CD14-positive monocyte (primary cell): Measurements from ENCODE around the gene CFL1. TPM values are rescaled to one million over a fixed set of nuclear protein-coding genes. Genes with fewer than 3 reads are reported as not detected.

ENCODE experiments used
- DNase-seq, 3 donors: peaks; one replicate each; pipeline ENCODE4 v3.0.0-alpha.2; 2011 to 2022
- H2AFZ ChIP-seq: 2 replicates; pipeline ENCODE4 v1.6.0; 2012; ENCODE audit warnings: mild to moderate bottlenecking, low read depth, low read length, inconsistent platforms; ENCODE audit not compliant: insufficient read depth, poor library complexity, severe bottlenecking
- H3K27ac ChIP-seq, 2 donors: 1 replicate in 1 of 2; 2 replicates in 1 of 2; pipeline ENCODE4 v1.5.1; 2012 to 2013; ENCODE audit warnings: low read length in 2 of 2, control low read depth in 1 of 2, inconsistent platforms in 1 of 2, low read depth in 1 of 2, mild to moderate bottlenecking in 1 of 2
- H3K27me3 ChIP-seq, 2 donors: one replicate each; pipeline versions ENCODE4 v1.6.0 to v1.6.1; 2011 to 2013; ENCODE audit warnings: low read length in 2 of 2; ENCODE audit not compliant: control insufficient read depth in 2 of 2, insufficient read depth in 2 of 2
- H3K36me3 ChIP-seq, 2 donors: replicated peaks in 1 of 2; 1 replicate in 1 of 2; 2 replicates in 1 of 2; pipeline versions ENCODE4 v1.5.1 to v1.6.1; 2012 to 2013; ENCODE audit warnings: low read length in 2 of 2, control low read depth in 1 of 2, inconsistent platforms in 1 of 2, mild to moderate bottlenecking in 1 of 2; ENCODE audit not compliant: insufficient read depth in 2 of 2, control insufficient read depth in 1 of 2
- H3K4me1 ChIP-seq, 2 donors: 1 replicate in 1 of 2; 2 replicates in 1 of 2; pipeline versions ENCODE4 v1.5.1 to v1.6.1; 2012 to 2013; ENCODE audit warnings: low read length in 2 of 2, control low read depth in 1 of 2, inconsistent platforms in 1 of 2, mild to moderate bottlenecking in 1 of 2, moderate library complexity in 1 of 2; ENCODE audit not compliant: insufficient read depth in 2 of 2, control insufficient read depth in 1 of 2
- H3K4me2 ChIP-seq: replicated peaks from 2 replicates; pipeline ENCODE3; 2012; ENCODE audit warnings: low read length, moderate library complexity, mild to moderate bottlenecking; ENCODE audit not compliant: poor library complexity, severe bottlenecking; ENCODE audit errors: extremely low read depth
- H3K4me3 ChIP-seq, 3 experiments: fragments of 200-600 bp in 1 of 3; sonication (generic) in 1 of 3; replicated peaks in 1 of 3; 1 replicate in 2 of 3; 2 replicates in 1 of 3; pipeline ENCODE4 v1.5.1; 2011 to 2013; ENCODE audit warnings: low read length in 3 of 3, mild to moderate bottlenecking in 3 of 3, control low read depth in 2 of 3, low read depth in 2 of 3, inconsistent platforms in 1 of 3, moderate library complexity in 1 of 3
- H3K79me2 ChIP-seq: 2 replicates; pipeline ENCODE4 v1.6.0; 2012; ENCODE audit warnings: mild to moderate bottlenecking, control low read depth, inconsistent platforms, low read length, moderate library complexity; ENCODE audit not compliant: insufficient read depth
- H3K9ac ChIP-seq: 2 replicates; pipeline ENCODE4 v1.6.0; 2017; ENCODE audit warnings: low read length, mild to moderate bottlenecking; ENCODE audit not compliant: insufficient read depth, poor library complexity, severe bottlenecking
- H3K9me3 ChIP-seq, 2 donors: replicated peaks in 1 of 2; 1 replicate in 1 of 2; 2 replicates in 1 of 2; pipeline versions ENCODE4 v1.5.1 to v1.6.1; 2012 to 2013; ENCODE audit warnings: low read length in 2 of 2, control low read depth in 1 of 2; ENCODE audit not compliant: control insufficient read depth in 1 of 2, insufficient read depth in 1 of 2
- H4K20me1 ChIP-seq: 2 replicates; pipeline ENCODE4 v1.6.0; 2012; ENCODE audit warnings: mild to moderate bottlenecking, low read length, control low read depth, moderate library complexity; ENCODE audit not compliant: insufficient read depth
- H3K27ac Mint-ChIP-seq, 7 donors: one replicate each; pipeline ENCODE4 v1.8.0; 2020; ENCODE audit warnings: mild to moderate bottlenecking in 7 of 7, mixed read lengths in 7 of 7, moderate library complexity in 6 of 7, inconsistent platforms in 2 of 7
- H3K27me3 Mint-ChIP-seq, 3 donors: one replicate each; pipeline ENCODE4 v1.8.0; 2021 to 2022; ENCODE audit warnings: low read depth in 3 of 3, mild to moderate bottlenecking in 3 of 3, mixed read lengths in 3 of 3, moderate library complexity in 3 of 3, inconsistent platforms in 1 of 3
- H3K36me3 Mint-ChIP-seq, 2 donors: one replicate each; pipeline ENCODE4 v1.8.0; 2020; ENCODE audit warnings: mixed read lengths in 2 of 2, inconsistent platforms in 1 of 2, mild to moderate bottlenecking in 1 of 2
- H3K4me1 Mint-ChIP-seq: one replicate; pipeline ENCODE4 v1.8.0; 2020; ENCODE audit warnings: mild to moderate bottlenecking, mixed read lengths
- H3K4me3 Mint-ChIP-seq, 2 donors: one replicate each; pipeline ENCODE4 v1.8.0; 2020; ENCODE audit warnings: mild to moderate bottlenecking in 2 of 2, mixed read lengths in 2 of 2, moderate library complexity in 1 of 2
- H3K9me3 Mint-ChIP-seq, 7 donors: one replicate each; pipeline ENCODE4 v1.8.0; 2020 to 2022; ENCODE audit warnings: mixed read lengths in 7 of 7, mild to moderate bottlenecking in 6 of 7, moderate library complexity in 6 of 7, inconsistent platforms in 2 of 7
- WGBS: methylation state at CpG from one replicate; pipeline ENCODE4 v1.1.5; 2013; ENCODE audit warnings: missing lambda C conversion rate; ENCODE audit not compliant: insufficient coverage; 5-methylcytosine and 5-hydroxymethylcytosine counted together
- intact Hi-C, 2 donors: fragments of 100-400 bp; cut with micrococcal nuclease; formaldehyde crosslinking; loops; one replicate each; pipeline versions ENCODE4 v1.15.0 to v1.15.1; 2023
- polyA plus RNA-seq, 3 donors: library from polyadenylated mRNA; depleted of rRNA in 1 of 3; unstranded in 2 of 3; stranded (reverse) in 1 of 3; fragments of 300-500 nt in 2 of 3; fragments of >200 nt in 1 of 3; fragmentation: Illumina TruSeq in 2 of 3; gene quantifications; 1 replicate in 2 of 3; 2 replicates in 1 of 3; pipeline ENCODE4 v1.2.3, GENCODE V29; 2012 to 2021
- TF ChIP-seq, protein P1 (sequence below): fragments of 200-600 bp; IDR thresholded peaks from one replicate; pipeline ENCODE4 v1.8.0; 2022; ENCODE audit warnings: antibody characterized with exemption, mild to moderate bottlenecking

The CFL1 gene
- polyA plus RNA-seq, 3 donors: 1,281 to 2,233 (median 1,889) TPM

DNA sequence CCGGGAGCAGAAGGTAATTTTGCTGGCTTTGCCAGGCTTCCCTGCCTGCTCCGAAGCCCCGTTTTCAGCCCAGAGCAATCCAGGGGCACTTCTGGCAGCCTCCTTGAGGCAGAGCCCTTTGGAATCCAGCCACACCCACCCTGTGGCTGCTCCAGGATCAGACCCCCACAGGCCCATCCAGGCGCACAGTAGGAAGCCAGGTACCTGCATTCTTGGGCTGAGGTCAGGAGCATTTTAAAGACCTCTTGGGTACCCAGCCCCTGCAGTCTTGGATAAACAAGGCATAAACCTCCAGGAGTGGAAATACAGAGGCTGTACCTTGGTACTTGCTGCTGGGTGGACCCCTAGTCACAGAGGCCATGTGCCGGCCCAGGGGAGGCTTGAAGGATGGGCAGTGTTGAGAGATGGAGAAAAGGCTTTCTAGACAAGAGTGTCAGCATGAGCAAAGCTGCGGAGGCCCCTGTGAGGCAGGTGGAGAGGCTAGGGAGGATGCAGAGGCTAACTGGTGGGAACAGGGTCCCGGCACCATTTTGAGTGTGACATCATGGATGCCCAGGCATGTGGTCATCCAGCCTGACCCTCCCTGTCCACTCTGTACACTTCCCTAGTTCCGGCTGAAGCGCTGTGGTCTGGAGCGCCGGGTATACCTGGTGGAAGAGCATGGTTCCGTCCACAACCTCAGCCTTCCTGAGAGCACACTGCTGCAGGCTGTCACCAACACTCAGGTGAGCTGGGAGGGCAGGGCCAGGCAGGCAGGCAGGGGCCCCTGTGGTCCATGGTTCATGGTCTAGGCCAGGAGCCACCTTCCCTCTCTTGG is 6.1 kb upstream of the CFL1 start:
- Mint-ChIP-seq H3K4me1 (peaks cover 34% of the 10 kb centered on the region), H3K36me3 (peaks cover 40 to 60% of the 10 kb centered on the region in 2 donors), H3K27me3 (peaks cover 0 to 8% (median 3%) of the 10 kb centered on the region in 3 donors), H3K9me3 (no peaks in the 10 kb centered on the region), H3K4me3 (no peak overlapping the region), H3K27ac (no peak overlapping the region)
- no peaks in the 10 kb centered on the region for H3K27me3 ChIP-seq
- H3K27ac ChIP-seq: no peak overlapping the region
- peaks cover 24 to 36% of the 10 kb centered on the region in 2 donors for H3K4me1 ChIP-seq
- TF ChIP-seq, protein P1, sequence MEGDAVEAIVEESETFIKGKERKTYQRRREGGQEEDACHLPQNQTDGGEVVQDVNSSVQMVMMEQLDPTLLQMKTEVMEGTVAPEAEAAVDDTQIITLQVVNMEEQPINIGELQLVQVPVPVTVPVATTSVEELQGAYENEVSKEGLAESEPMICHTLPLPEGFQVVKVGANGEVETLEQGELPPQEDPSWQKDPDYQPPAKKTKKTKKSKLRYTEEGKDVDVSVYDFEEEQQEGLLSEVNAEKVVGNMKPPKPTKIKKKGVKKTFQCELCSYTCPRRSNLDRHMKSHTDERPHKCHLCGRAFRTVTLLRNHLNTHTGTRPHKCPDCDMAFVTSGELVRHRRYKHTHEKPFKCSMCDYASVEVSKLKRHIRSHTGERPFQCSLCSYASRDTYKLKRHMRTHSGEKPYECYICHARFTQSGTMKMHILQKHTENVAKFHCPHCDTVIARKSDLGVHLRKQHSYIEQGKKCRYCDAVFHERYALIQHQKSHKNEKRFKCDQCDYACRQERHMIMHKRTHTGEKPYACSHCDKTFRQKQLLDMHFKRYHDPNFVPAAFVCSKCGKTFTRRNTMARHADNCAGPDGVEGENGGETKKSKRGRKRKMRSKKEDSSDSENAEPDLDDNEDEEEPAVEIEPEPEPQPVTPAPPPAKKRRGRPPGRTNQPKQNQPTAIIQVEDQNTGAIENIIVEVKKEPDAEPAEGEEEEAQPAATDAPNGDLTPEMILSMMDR: no peak
- H3K4me2 ChIP-seq: no peak overlapping the region
- H4K20me1 ChIP-seq: peaks cover 43% of the 10 kb centered on the region
- H3K9me3 ChIP-seq: no peaks in the 10 kb centered on the region
- no peak overlapping the region for H3K4me3 ChIP-seq
- peaks cover 30% of the 10 kb centered on the region for H3K79me2 ChIP-seq
- DNase-seq: no peak
- peaks cover 48 to 58% of the 10 kb centered on the region in 2 donors for H3K36me3 ChIP-seq
- WGBS: 93% methylated on average over 10 of the region's 12 CpGs
- H3K9ac ChIP-seq: no peak overlapping the region
- no peak overlapping the region for H2AFZ ChIP-seq
- intact Hi-C loops: no loop called here

DNA sequence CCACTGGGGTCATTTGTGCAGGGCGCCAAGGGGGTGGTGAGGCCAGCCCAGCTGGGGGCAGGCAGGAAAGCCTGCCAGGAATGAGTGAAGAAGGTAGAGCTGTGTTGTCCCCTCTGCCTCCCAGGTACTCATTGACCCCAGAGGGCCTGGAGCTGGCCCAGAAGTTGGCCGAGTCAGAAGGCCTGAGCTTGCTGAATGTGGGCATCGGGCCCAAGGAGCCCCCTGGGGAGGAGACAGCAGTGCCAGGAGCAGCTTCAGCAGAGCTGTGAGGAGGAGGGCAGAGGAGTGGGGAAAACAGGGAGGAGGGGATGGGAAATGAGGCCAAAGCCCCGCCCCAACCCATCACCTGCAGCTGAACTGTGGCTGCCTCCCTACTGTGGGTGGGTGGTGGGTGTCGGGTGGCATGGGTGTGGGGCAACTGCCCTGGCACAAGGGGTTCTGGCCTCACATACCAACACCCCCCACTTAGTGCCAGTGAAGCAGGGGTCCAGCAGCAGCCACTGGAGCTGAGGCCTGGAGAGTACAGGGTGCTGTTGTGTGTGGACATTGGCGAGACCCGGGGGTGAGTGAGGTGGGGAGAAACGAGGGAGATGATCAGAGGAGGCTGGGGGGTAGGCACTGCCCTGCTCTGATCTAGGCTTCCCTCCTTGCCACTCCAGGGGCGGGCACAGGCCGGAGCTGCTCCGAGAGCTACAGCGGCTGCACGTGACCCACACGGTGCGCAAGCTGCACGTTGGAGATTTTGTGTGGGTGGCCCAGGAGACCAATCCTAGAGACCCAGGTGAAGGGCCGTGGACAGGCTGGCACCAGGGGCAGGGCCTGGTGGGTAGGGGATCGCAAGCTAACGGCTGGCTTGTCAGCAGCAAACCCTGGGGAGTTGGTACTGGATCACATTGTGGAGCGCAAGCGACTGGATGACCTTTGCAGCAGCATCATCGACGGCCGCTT is 5.2 kb upstream of the CFL1 start:
- H3K36me3 Mint-ChIP-seq: peaks cover 40 to 59% of the 10 kb centered on the region in 2 donors
- peaks cover 30% of the 10 kb centered on the region for H3K79me2 ChIP-seq
- intact Hi-C loops: no loop called here
- no peaks in the 10 kb centered on the region for H3K9me3 ChIP-seq
- H3K4me1 ChIP-seq: peaks cover 32 to 45% of the 10 kb centered on the region in 2 donors
- peak overlapping the region in 1 of 7 donors; percentile 4 for H3K27ac Mint-ChIP-seq
- H3K4me3 Mint-ChIP-seq: no peak overlapping the region
- TF ChIP-seq, protein P1: no peak
- H3K27me3 ChIP-seq: no peaks in the 10 kb centered on the region
- 97% methylated on average over 22 of the region's 24 CpGs for WGBS
- no peak for DNase-seq
- no peak overlapping the region for H3K27ac ChIP-seq
- H3K36me3 ChIP-seq: peaks cover 48 to 58% of the 10 kb centered on the region in 2 donors
- no peak overlapping the region for H3K9ac ChIP-seq
- H4K20me1 ChIP-seq: peaks cover 43% of the 10 kb centered on the region
- no peak overlapping the region for H3K4me2 ChIP-seq
- H3K4me1 Mint-ChIP-seq: peaks cover 41% of the 10 kb centered on the region
- H2AFZ ChIP-seq: no peak overlapping the region
- H3K9me3 Mint-ChIP-seq: peaks cover 0 to 2% (median 0%) of the 10 kb centered on the region in 7 donors
- no peak overlapping the region for H3K4me3 ChIP-seq
- H3K27me3 Mint-ChIP-seq: peaks cover 1 to 2% (median 2%) of the 10 kb centered on the region in 3 donors
